RPMI8226 (cell line): ENCODE results near the gene PLCB1.
"Not testable (repeated sequence)": the region's sequence is repeated elsewhere in the genome, so short reads cannot be mapped to it uniquely, and the experiment has no call there.

Experiments used
- DNase-seq: peaks from one replicate; pipeline ENCODE4 v3.0.0-alpha.2; 2015

The PLCB1 gene

GRCh38 chr20:8339349-8339748 lies 207.3 kb downstream of the PLCB1 start:
- no peak for DNase-seq

DNA sequence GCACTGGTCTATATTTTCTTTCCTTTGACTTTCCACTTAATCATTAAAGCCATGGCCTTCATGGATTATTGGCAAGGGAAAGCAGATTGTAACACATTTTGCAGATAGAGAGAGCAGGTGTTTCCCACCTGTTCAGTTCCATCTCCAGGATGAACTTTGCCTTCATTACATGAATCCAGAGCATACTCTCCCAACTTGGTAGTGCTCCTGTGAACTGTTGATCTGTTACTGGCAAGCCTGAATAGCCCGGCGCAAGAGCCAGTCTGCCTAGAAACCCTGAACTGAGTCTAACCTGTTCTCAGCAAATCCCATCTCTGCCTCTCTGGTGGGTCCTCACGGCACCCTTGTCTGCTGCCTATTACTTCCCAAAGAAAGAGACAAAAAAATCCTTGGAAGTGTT lies 210.3 kb downstream of the PLCB1 start:
- no peak for DNase-seq

DNA sequence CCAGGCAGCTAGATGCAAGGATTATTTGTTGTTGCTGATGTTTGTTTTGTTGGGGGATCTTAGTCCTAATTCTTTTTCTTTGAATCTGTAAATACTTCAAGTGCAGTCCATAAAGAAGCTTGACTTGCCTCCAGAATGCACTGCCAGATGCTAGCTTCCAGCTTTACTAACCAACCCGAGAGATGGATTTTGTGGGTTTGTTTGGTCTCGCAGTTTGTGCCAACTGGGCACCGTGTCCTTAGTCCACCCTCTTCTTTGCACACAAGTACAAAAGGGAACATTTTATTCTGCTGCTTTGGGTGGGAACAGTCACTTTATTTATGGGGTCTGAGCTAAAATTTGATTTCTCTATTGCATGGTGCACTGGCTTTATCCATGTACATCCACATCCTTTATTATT lies 212.0 kb downstream of the PLCB1 start:
- DNase-seq: no peak

GRCh38 chr20:8344631-8345030 lies 212.6 kb downstream of the PLCB1 start:
- DNase-seq: no peak

- DNase-seq: no peak
Measured at GRCh38 chr20:8346700-8347270, 214.7 kb downstream of the PLCB1 start.

DNA sequence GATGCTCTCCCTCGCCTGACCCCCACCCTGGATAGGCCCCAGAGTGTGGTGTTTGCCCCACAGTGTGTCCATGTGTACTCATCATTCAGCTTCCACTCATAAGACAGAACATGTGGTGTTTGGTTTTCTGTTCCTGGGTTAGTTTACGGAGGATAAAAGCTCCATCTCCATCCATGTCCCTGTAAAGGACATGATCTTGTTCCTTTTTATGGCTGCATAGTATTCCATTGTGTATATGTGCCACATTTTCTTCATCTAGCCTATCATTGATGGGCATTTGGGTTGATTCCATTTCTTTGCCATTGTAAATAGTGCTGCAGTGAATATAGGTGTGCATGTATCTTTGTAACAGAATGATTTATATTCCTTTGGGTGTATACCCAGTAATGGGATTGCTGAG lies 218.2 kb downstream of the PLCB1 start:
- DNase-seq: not testable (repeated sequence)

GRCh38 chr20:8352486-8352885 lies 220.4 kb downstream of the PLCB1 start:
- DNase-seq: no peak

DNA sequence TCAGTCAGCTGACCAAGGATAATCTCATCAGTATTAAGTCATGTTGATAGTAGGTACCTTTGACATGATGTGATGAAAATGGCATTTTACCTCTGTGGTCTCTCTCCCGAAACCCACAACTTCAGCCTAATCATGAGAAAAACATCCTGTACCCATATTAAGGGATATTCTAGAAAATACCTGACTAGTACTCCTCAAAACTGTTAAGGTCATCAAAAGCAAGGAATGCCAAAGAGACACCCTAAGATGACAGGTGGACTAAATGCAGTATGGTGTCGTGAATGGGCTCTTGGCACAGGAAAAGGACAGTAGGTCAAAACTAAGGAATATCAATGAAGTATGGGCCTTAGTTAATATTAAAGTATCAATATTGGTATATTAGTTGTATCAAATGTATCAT lies 221.4 kb downstream of the PLCB1 start:
- no peak for DNase-seq

GRCh38 chr20:8355453-8355852 lies 223.4 kb downstream of the PLCB1 start:
- DNase-seq: no peak

DNA sequence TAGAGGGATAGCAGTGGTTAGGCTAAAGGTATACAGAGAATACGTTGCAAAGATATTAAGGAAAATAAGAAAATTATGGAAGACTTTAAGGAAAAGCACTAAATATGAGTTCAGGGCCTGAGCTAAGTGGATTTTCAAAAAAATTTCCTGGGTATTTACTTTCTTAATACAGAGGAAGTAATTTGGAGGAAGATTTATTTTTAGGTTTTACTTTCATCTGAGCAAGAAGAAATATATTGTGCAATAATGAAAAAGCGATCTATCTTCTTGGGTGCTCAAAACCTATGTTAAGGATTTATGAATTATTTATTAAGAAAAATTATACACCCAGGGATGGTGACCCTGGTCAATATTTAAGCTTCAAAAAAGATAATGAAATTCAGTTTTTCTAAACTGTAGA lies 224.7 kb downstream of the PLCB1 start:
- no peak for DNase-seq

GRCh38 chr20:8357703-8358102 lies 225.6 kb downstream of the PLCB1 start:
- DNase-seq: no peak

GRCh38 chr20:8360035-8360434 lies 228.0 kb downstream of the PLCB1 start:
- DNase-seq: no peak

- no peak for DNase-seq
Measured at GRCh38 chr20:8361006-8361652, 229.1 kb downstream of the PLCB1 start.

- no peak for DNase-seq
Measured at GRCh38 chr20:8361779-8362178, 229.7 kb downstream of the PLCB1 start.

DNA sequence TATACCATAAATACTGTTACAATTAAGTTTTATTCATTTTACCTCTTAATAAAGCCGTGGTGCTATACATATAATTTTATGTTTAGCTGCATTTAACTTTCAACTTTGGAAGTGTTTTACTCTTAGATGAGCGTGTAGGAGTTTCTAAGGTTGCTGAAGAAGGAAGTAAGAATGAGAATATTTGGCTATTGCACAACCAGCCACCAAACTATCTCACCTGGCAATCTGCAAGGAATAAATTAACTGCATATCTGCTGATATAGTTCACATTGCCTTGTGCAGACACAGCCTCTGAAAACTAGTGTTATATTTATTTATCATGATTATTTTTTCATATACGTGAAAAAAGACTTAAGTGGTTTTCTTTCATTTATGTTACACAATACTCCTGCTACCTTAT lies 230.4 kb downstream of the PLCB1 start:
- DNase-seq: no peak

- DNase-seq: no peak
Measured at GRCh38 chr20:8363970-8364733, 232.1 kb downstream of the PLCB1 start.

DNA sequence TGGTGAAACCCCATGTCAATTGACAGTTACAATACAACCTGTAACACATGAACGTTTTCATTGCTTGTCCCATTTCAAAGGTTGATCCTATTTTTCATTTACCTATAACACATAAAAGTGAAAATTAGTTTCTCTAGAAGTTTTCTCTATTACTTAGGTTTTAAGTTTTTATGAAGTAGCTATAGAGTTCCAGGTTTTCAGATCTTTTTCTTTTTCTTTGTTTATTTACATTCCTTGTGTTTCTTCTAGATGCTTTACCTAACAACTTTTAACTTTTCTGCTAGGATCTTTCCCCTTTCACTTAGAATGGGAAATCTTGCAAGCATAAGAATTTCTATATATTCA lies 232.6 kb downstream of the PLCB1 start:
- no peak for DNase-seq

DNA sequence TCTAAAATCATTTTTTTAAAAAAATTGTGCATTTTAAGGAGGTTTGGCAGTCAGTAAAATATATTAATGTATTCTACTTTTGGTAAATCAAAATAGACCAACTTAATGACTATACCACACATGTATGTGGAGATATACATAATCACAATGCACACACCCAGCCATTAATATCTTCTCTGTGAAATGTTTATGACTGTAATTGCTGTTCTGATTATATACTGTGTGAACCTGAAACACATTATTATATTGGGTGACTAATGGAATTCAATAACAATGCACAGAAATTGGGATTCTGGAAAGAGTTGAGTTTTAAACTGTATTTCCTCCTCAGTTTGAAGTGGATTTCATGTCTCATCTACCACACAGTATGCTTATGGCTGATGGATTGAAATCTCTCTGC lies 233.6 kb downstream of the PLCB1 start:
- DNase-seq: no peak

DNA sequence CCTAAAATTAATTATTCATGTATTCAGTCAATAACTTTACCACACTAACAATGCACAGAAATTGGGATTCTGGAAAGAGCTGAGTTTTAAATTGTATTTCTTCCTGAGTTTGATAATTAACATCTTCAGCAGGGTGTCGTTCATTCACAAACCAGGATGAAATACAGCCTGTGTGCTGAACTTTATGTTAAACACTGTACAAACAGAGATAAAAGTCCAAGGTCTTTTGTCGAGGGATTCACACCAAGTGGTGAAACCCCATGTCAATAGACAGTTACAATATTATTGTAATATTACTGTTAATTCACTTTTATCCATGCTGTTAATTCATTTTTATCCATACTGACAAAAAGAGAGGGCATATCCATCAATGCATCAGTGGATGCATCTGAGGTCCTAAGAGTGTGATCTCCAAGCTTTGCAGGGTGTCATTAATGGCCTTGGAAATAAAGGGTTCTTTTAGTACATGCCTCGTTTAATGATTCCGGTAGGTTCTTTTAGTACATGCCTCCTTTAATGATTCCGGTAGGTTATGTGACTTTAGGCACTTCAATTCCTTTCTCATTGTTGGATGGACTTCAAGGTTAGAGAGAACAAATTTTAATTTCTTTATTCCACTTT lies 234.3 kb downstream of the PLCB1 start:
- no peak for DNase-seq

GRCh38 chr20:8367689-8368088 lies 235.6 kb downstream of the PLCB1 start:
- no peak for DNase-seq

GRCh38 chr20:8368670-8369069 lies 236.6 kb downstream of the PLCB1 start:
- no peak for DNase-seq

DNA sequence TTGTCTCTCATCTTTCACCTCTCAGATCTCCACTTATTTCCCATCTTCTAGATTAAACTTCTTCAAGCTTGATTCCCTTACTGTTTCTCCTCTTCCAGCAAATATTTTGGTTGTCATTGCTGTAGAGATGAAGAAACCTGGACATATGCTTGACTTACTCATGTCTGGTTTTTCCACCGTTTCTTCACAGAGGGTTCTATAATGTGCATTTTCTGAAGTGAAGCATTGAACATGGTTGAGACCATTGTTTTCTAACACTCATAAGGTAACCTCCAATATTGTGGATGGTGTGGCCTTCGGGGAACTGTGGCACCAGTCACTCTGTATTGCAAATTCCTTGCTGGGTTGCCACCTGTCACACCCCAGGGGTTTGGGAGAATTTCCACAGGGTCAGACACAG lies 237.2 kb downstream of the PLCB1 start:
- DNase-seq: no peak

GRCh38 chr20:8370774-8371173 lies 238.7 kb downstream of the PLCB1 start:
- DNase-seq: no peak

- DNase-seq: no peak
Measured at GRCh38 chr20:8372824-8373380, 240.8 kb downstream of the PLCB1 start.
